Activated naive CD4-positive, alpha-beta T cell treated with anti-CD3 and anti-CD28 coated beads, Interleukin-2, amount 10 ng/mL, durations not matched to agents 7 days and 5 days (primary cell): ENCODE data around the gene IL10RA.

ENCODE experiments used
- CTCF ChIA-PET: fragments of 350-600 bp; sonication (Branson Sonifier 250); formaldehyde crosslinking; loops from one replicate; lab custom pipeline; 2021; ENCODE audit warnings: antibody characterized with exemption; lab: Charles Lee
- DNase-seq: peaks from one replicate; pipeline ENCODE4 v3.0.0-alpha.2; 2020
- H3K27ac Mint-ChIP-seq: one replicate; pipeline ENCODE4 v1.8.0; 2021; ENCODE audit warnings: mild to moderate bottlenecking, moderate library complexity, mixed read lengths
- H3K27me3 Mint-ChIP-seq: one replicate; pipeline ENCODE4 v1.8.0; 2021; ENCODE audit warnings: mild to moderate bottlenecking, mixed read lengths
- H3K36me3 Mint-ChIP-seq: one replicate; pipeline ENCODE4 v1.8.0; 2021; ENCODE audit warnings: mixed read lengths
- H3K4me1 Mint-ChIP-seq: one replicate; pipeline ENCODE4 v1.8.0; 2021; ENCODE audit warnings: mixed read lengths
- H3K4me3 Mint-ChIP-seq: one replicate; pipeline ENCODE4 v1.8.0; 2021; ENCODE audit warnings: mild to moderate bottlenecking, moderate library complexity, mixed read lengths
- H3K9me3 Mint-ChIP-seq: one replicate; pipeline ENCODE4 v1.8.0; 2021; ENCODE audit warnings: mixed read lengths

The IL10RA gene

DNA sequence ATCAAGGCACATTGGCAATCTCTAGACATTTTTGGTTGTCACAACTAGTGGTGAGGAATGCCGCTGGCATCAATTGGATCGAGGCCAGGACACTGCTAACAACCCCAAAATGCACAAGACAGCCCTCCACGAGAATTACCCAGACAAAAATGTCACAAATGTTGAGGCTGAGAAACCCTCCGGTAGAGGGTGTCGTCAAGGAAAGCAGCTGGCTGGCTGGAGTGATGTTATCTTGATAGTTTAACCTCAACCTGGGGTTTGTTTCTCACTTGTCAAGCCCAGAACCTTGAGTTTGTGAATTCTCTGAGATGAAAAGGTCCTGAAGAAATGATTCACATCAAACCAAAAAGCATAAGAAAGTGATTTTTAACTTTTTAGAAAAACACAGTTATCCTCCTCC is 35.9 kb upstream of the IL10RA start:
- Mint-ChIP-seq H3K4me3 (peak overlapping the region; percentile 79), H3K4me1 (peaks cover 95% of the 10 kb centered on the region), H3K27ac (peak overlapping the region; percentile 98), H3K36me3 (peaks cover 10% of the 10 kb centered on the region), H3K9me3 (no peaks in the 10 kb centered on the region), H3K27me3 (no peaks in the 10 kb centered on the region)
- peak; percentile 79 for DNase-seq
- CTCF ChIA-PET: interaction anchor here (0.6 to 11.6 kb wide), 18 partner anchors 10 to 143 kb away, joined by 3 to 304 read pairs (median 6); partner anchors contain the start of gene IL10RA

DNA sequence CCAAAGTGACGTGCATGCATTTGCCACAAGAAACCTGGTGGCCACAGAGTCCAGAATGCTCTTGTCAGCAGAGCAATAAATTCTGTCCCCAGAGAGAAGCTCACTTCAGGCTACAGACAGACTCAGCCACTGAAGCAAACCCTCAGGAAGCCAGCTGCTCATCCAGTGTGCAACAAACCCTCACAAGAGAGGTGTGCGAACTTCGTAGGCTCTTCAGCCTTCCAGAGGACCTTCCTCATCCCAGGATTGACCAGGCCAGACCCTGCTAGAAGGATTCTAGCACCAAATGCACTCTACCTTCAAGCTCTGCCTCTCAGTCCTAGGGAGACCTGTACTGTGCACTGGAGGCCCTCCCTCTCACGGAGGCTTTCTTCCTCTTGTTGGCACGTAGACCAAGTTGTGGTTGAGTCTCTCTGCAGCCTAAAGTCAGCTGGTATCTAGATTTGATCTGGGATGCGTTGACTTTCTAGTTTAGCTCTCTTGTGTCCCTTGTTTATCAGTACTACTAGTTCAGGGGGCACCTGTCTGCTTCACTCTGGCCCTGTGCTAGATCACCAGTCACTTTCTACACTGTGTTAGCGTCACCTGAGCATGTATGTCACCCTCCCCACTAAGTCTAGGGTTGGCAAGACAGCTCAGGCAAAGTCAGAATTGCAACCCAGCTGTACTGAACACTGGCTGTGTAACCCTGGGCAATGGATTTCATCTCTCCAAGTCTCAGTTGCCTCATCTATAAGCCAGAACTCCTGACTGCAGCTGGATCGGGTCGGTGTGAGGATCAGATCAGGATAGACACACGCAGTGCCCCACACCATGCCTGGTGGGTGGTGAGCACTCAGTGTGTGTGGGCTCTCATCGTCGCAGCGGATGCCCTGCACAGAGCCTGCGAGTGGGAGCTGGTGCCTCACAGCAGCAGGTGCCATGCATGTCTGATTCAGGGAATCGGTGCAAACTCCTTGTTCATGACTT is 34.9 kb upstream of the IL10RA start:
- H3K27ac Mint-ChIP-seq: peak overlapping the region; percentile 98
- CTCF ChIA-PET: interaction anchor here (0.7 to 11.6 kb wide), 19 partner anchors 9 to 144 kb away, joined by 3 to 304 read pairs (median 5); partner anchors contain the start of gene IL10RA
- H3K4me1 Mint-ChIP-seq: peaks cover 86% of the 10 kb centered on the region
- peak overlapping the region; percentile 79 for H3K4me3 Mint-ChIP-seq
- H3K9me3 Mint-ChIP-seq: peaks cover 2% of the 10 kb centered on the region
- DNase-seq: peak; percentile 72
- peaks cover 10% of the 10 kb centered on the region for H3K36me3 Mint-ChIP-seq
- H3K27me3 Mint-ChIP-seq: no peaks in the 10 kb centered on the region

DNA sequence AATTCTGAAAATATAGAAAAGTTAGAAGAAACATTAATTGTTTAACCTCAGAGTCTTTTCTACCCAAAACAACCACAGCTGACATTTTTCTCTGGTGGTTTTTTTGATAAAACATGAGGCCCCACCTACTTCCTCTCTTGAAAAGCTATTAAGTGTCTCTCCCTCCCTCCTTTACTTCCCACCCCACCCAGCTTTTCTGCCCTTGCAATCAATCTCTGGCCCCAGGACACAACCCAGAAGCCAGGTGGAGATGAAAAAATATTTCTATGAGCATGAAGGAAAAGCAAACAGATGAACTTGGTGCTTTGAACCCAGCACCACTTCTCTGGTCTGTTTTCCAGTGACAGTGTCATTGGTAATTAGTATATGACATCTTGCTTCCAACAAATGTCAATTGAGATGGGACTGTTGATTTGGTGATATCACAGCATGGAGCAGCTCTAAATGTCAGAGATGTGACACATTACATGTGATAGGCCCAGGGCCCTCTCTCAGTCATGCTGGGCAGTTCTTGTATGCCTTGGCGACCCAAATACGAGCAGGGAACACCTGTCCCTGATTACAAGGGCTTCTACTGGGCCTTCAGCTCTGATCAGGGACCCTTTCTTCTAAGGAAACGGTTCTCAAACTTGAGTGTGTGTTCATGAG is 33.0 kb upstream of the IL10RA start:
- Mint-ChIP-seq H3K4me1 (peaks cover 72% of the 10 kb centered on the region), H3K36me3 (peaks cover 26% of the 10 kb centered on the region), H3K4me3 (peak overlapping the region; percentile 32), H3K27me3 (no peaks in the 10 kb centered on the region), H3K27ac (peak overlapping the region; percentile 98), H3K9me3 (peaks cover 18% of the 10 kb centered on the region)
- DNase-seq: peak; percentile 59
- CTCF ChIA-PET: interaction anchor here (0.7 to 11.6 kb wide), 13 partner anchors 12 to 145 kb away, joined by 3 to 304 read pairs (median 3); partner anchors contain the start of gene IL10RA

DNA sequence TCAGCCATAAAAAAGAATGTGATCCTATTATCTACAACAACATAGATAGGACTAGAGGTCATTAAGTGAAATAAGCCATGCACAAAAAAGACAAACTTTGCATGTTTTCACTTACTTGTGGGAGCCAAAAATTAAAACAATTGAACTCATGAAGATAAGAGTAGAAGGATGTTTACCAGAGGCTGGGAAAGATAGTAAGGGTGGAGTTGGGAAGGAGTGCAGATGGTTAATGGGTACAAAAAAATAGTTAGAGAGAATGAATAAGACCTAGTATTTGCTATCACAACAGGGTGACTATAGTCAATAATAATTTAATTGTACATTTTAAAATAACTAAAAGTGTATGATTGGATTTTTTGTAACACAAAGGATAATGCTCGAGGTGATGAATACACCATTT is 27.2 kb upstream of the IL10RA start:
- Mint-ChIP-seq H3K4me3 (no peak overlapping the region), H3K36me3 (peaks cover 51% of the 10 kb centered on the region), H3K4me1 (peaks cover 42% of the 10 kb centered on the region), H3K9me3 (peaks cover 40% of the 10 kb centered on the region), H3K27ac (no peak overlapping the region), H3K27me3 (no peaks in the 10 kb centered on the region)
- no peak for DNase-seq
- CTCF ChIA-PET: no interaction called here

DNA sequence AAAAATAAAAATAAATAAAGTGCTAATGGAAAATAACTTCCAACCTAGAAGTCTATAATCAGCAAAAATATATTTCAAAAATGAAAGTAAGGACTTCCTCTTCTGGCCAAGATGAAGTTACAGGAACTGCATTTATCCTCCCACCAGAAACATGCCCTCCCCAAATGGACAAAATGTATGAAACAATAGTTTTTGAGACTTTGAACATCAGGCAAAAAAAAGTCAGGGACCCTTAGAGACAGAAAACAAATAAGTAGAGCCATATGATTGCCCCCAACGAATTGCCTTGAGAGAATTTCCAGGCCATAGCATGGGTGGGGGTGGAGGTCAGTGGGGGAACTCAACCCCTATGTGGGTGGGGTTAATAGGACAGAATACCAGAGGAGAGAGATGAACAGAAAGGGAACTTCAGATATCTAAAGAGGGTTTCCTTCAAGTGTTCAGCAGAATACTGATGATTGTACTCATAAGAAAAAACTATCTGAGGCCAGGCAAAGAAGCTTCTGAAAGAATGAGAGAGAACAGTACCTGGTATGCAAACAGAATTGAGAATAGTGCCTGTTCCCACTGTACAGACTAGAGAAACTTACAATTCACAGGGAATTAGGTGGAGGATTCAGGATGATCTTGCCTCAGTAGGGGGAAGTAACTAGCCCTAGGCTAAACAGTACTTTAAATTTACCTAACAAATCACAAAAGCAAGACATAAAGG is 26.6 kb upstream of the IL10RA start:
- DNase-seq: no peak
- peaks cover 46% of the 10 kb centered on the region for H3K36me3 Mint-ChIP-seq

DNA sequence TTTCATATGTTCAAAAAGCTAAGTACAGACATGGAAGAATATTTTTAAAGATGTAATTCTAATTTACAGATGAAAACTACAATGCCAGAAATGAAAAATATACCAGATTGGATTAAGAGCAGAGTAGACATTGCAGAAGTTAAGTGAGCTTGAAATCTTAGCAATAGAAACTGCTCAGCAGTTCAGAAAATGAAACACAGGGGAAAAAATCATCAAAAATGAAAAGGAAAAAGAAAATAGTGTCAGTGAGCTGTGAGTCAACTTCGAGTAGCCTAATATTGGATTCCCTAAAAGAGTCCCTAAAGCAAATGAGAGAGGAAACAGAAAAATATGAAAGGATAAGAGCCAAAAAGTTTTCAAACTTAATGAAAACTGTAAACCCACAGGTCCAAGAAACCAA is 25.8 kb upstream of the IL10RA start:
- Mint-ChIP-seq H3K9me3 (peaks cover 40% of the 10 kb centered on the region), H3K4me3 (no peak overlapping the region), H3K27ac (no peak overlapping the region), H3K36me3 (peaks cover 46% of the 10 kb centered on the region), H3K4me1 (peaks cover 33% of the 10 kb centered on the region), H3K27me3 (no peaks in the 10 kb centered on the region)
- no peak for DNase-seq
- CTCF ChIA-PET: interaction anchor here (1.4 to 2.8 kb wide), 3 partner anchors 9 to 26 kb away, joined by 5 to 14 read pairs (median 5); partner anchors contain the start of gene IL10RA

More for the DNA sequence above, 26.6 kb upstream of the IL10RA start:
- Mint-ChIP-seq H3K9me3 (peaks cover 40% of the 10 kb centered on the region), H3K4me1 (peaks cover 37% of the 10 kb centered on the region), H3K27me3 (no peaks in the 10 kb centered on the region), H3K4me3 (no peak overlapping the region), H3K27ac (peak overlapping the region; percentile 3)
- CTCF ChIA-PET: interaction anchor here (1.4 to 2.8 kb wide), 3 partner anchors 8 to 27 kb away, joined by 5 to 14 read pairs (median 5); partner anchors contain the start of gene IL10RA

DNA sequence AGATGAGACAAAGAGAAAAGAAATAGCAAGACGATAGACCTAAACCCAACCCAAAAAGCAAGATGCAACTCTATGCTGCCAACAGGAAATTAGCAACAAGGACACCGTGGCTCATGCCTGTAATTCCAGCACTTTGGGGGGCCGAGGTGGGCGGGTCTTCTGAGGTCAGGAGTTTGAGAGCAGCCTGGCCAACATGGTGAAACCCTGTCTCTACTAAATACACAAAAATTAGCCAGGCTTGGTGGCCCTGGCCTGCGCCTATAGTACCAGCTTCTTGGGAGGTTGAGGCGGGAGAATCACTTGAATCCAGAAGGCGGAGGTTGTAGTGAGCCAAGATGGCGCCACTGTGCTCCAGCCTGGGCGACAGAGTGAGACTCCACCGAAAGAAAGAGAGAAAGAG is 24.3 kb upstream of the IL10RA start:
- Mint-ChIP-seq H3K27me3 (peaks cover 5% of the 10 kb centered on the region), H3K4me1 (peaks cover 31% of the 10 kb centered on the region), H3K4me3 (no peak overlapping the region), H3K36me3 (peaks cover 41% of the 10 kb centered on the region), H3K9me3 (peaks cover 34% of the 10 kb centered on the region), H3K27ac (no peak overlapping the region)
- no peak for DNase-seq
- CTCF ChIA-PET: interaction anchor here (2.8 kb wide), 1 partner anchor 16 kb away, joined by 14 read pairs; no protein-coding TSS in a partner anchor

DNA sequence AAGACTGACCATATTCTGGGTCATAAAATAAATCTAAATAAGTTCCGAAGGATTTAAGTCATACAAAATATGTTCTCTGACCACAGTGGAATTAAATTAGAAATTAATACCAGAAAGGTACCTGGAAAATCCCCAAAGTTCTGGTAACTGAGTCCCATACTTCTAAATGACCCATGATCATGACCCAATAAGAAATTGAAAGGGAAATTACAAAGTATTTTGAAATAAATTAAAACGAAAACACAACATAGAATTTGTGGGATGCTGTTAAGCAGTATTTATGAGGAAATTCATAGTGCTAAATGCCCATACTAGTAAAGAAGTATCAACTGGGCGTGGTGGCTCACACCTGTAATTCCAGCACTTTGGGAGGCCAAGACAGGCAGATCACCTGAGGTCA is 23.4 kb upstream of the IL10RA start:
- no peak for DNase-seq
- Mint-ChIP-seq H3K27me3 (peaks cover 5% of the 10 kb centered on the region), H3K27ac (no peak overlapping the region), H3K9me3 (peaks cover 25% of the 10 kb centered on the region), H3K36me3 (peaks cover 32% of the 10 kb centered on the region), H3K4me3 (no peak overlapping the region), H3K4me1 (peaks cover 31% of the 10 kb centered on the region)
- CTCF ChIA-PET: no interaction called here

DNA sequence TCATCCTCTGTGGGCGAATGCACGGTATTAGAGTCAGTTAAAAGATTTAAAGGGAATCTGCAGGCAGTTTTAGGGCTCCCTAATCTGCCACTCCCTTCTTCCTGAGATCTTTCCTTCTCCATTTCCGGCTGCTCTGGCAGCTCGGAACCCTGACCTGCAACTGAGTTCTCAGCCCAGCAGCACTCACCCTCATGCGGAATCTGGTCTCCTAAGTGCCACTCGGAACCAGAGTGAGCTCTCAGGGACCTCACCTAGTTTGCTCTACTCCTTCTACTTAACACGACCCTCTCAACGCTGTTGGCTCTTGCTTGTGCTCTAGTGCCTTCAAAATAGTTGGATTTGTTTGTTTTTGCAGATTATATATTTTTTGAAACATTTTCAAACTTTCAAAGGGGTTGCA is 19.3 kb upstream of the IL10RA start:
- CTCF ChIA-PET: no interaction called here
- no peak for DNase-seq
- Mint-ChIP-seq H3K4me1 (peaks cover 33% of the 10 kb centered on the region), H3K27ac (no peak overlapping the region), H3K27me3 (peaks cover 5% of the 10 kb centered on the region), H3K4me3 (no peak overlapping the region), H3K9me3 (no peaks in the 10 kb centered on the region), H3K36me3 (peaks cover 11% of the 10 kb centered on the region)

DNA sequence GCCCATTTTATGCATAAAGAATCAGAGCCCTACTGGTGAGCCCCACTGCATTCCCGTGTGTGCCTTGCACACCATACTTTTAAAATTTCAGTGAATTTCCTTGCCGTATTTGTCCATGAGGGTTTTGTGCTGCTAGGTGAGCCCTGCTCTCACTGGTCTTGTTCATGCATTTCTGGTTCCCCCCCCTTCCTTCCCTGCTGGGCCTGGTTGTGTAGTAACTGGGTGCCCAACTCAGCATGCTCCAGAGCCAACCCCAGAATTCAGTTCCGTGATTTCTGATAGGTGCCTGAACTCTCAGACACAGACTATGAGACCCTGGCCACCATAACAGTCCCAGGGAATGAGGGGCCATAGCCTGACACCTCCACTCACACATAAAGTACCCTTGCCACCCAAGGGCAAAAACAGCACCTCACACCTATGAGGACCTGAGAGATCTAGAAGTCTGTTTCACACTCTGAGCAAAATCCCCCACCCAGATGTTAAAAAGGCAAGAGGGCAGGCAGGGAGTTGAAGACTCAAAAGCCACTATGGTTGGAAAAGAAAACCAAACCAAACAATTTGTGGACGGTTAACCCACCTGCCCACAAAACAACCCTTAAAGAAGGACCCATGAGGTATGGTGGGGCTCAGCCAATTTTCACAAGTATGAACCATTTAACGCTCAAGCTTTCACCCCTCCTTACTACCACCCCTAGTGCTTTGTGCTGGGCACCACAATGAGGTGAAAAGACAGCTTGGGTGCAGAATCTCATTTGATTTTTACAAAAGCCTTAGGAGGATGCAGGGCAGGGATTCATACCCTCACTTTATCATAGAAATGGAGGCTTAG is 16.8 kb upstream of the IL10RA start:
- Mint-ChIP-seq H3K9me3 (no peaks in the 10 kb centered on the region), H3K27me3 (peaks cover 5% of the 10 kb centered on the region), H3K36me3 (peaks cover 9% of the 10 kb centered on the region), H3K4me1 (peaks cover 54% of the 10 kb centered on the region), H3K4me3 (no peak overlapping the region), H3K27ac (no peak overlapping the region)
- CTCF ChIA-PET: interaction anchor here (1.3 to 1.4 kb wide), 2 partner anchors 19 to 22 kb away, joined by 3 to 5 read pairs; no protein-coding TSS in a partner anchor
- no peak for DNase-seq

DNA sequence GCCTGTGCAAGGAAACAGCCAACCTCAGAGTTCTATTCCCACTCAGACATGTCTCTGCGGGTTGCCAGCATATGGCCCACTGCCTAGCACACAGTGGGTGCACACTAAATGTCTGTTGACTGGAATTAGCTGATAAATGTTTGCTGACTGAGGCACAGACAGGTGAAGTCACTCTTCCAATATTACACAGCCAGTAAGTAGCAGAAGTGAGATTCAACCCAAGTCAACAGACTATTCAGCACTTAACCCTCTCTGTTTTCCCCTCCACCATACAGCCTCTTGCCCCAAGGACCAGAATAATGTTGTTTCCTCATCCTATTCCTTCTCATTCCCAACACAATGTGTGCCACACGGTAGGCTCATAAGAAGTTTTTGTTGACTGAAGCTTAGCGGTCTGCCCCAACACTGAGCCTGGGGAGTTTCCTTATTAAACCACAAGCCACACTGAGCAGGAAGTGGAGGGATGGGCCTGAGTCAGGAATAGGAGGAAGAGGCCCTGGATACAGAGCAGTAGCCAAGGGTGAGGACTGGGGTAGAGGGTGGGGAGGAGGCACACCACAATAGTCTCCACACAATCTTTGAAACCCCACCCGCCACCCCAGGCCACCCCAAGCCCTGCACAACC is 15.7 kb upstream of the IL10RA start:
- peaks cover 5% of the 10 kb centered on the region for H3K27me3 Mint-ChIP-seq
- peaks cover 12% of the 10 kb centered on the region for H3K36me3 Mint-ChIP-seq
- H3K4me1 Mint-ChIP-seq: peaks cover 58% of the 10 kb centered on the region
- peak overlapping the region; percentile 50 for H3K27ac Mint-ChIP-seq
- peak; percentile 58 for DNase-seq
- no peak overlapping the region for H3K4me3 Mint-ChIP-seq
- CTCF ChIA-PET: interaction anchor here (1.3 kb wide), 1 partner anchor 23 kb away, joined by 3 read pairs; no protein-coding TSS in a partner anchor
- H3K9me3 Mint-ChIP-seq: no peaks in the 10 kb centered on the region

DNA sequence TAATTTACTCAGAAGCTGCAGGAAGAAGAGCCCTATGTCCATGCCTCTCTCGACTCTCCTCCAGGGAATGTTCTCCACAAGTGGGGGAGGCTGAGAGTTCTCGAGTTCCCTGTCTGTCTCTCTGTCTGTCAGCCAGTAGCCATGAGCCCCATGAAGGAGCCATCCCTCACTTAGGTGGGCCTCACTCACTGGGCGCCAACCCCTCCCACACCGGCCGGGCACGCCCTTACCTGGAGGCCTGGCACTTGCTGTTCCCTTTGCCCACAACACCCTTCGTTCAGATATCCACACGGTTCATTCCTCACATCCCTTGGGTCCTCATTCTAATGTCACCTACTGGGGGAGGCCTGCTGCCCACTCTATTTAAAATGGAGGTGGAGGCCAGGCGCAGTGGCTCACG is 14.2 kb upstream of the IL10RA start:
- CTCF ChIA-PET: interaction anchor here (1.5 kb wide), 1 partner anchor 81 kb away, joined by 3 read pairs; no protein-coding TSS in a partner anchor
- Mint-ChIP-seq H3K36me3 (peaks cover 25% of the 10 kb centered on the region), H3K4me1 (peaks cover 70% of the 10 kb centered on the region), H3K27ac (no peak overlapping the region), H3K27me3 (no peaks in the 10 kb centered on the region), H3K9me3 (peaks cover 3% of the 10 kb centered on the region), H3K4me3 (no peak overlapping the region)
- no peak for DNase-seq
